HTERT RPE-1 (cell line): ENCODE measurements around the gene LAMC1.

Experiments
- in situ Hi-C: fragments of 300-500 bp; cut with MboI; formaldehyde crosslinking; loops from 4 replicates; pipeline ENCODE4 v1.14.3; 2020; ENCODE audit warnings: low sequenced_read_pairs

Gene LAMC1

DNA sequence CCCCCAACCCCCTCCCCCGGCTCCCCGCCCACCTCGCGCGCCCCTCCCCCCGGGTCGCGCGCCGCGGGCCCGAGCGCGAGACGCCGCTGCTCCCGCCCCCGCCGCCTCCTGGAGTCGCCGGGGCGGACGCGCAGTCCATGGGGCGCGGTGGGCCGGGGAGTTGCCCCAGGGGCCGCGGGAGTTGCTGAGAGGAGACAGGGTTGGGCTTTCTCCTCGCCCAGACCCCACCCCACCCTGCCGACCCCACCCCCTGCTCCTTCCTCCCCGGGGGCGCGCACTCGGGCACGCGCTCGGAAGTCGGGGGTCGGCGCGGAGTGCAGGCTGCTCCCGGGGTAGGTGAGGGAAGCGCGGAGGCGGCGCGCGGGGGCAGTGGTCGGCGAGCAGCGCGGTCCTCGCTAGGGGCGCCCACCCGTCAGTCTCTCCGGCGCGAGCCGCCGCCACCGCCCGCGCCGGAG lies at the start of gene LAMC1:
Gene LAMC1 (plus strand): TSS at position 275 of the 455 bp plus-strand sequence. CDS start 297 bp downstream, outside the sequence.
- in situ Hi-C loops, result no loop called here

DNA sequence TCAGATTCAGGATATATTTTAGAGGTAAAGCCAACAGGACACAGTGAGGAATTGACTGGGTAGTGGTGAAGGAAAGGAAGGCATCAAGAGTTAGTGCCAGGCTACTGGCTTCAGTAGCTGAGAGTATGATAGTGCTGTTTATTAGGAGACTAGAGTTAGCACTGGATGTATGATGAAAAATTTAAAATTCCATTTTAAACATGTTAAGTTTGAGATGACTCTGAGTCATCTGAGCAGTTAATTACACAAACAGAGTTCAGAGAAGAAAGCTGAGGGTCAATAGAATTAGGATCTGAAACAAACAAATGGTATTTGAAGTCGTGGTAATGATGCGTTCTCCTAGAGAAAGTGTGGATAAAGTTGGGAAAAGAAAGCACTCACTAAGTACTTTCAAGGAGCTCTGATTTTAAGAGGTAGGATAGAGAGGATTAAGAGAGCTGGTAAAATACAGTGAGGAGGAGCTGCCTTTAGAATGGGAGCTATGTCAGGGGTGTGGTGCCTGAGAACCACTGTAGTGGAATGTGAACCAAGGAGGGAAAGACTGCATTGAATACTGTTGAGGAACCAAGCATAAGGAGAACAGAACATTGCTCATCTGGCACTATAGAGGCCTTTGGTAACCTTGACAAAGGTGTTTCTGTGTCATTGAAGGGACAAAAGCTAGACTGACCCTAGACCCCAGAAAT lies 48.6 kb upstream of the LAMC1 start:
- in situ Hi-C loops, result no loop called here

DNA sequence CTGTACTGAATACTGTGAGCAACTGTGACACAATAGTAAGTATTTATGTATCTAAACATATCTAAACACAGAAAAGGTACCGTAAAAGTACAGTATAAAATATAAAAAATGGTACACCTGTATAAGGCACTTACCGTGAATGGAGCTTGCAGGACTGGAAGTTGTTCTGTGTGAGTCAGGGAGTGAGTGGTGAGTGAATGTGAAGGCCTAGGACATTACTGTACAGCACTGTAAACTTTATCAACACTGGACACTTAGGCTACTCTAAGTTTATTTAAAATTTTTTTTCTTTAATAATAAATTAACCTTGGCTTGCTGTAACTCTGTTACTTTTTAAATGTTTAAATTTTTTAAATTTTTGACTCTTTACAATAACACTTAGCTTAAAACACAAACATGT lies 45.7 kb upstream of the LAMC1 start:
- in situ Hi-C loops, result no loop called here

DNA sequence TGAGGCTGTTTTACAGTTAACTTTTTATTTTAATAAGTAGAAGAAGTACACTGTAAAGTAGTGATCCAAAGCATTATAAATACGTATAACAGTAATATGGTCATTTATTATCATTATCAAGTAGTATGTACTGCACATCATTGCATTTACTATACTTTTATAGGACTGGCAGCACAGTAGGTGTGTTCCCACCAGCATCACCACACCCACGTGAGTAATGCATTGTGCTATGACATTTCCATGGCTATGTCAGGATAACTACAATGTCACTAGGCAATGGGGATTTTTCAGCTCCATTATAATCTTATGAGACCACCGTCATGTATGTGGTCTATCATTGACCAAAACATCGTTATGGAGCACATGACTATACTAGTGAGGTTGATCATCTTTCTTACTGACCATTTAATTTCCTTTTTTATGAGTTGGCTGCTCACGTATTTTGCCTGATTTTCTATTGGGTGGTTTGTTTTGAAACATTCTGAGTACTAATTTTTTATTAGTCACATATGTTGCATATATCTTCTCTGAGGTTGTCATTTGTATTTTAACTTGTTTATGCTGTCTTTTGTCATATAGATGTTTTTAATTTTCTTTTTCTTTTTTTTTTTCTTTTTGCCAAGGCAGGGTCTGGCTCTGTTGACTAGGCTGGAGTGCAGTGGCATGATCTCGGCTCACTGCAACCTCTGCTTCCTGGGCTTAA lies 44.9 kb upstream of the LAMC1 start:
- in situ Hi-C loops, result no loop called here

DNA sequence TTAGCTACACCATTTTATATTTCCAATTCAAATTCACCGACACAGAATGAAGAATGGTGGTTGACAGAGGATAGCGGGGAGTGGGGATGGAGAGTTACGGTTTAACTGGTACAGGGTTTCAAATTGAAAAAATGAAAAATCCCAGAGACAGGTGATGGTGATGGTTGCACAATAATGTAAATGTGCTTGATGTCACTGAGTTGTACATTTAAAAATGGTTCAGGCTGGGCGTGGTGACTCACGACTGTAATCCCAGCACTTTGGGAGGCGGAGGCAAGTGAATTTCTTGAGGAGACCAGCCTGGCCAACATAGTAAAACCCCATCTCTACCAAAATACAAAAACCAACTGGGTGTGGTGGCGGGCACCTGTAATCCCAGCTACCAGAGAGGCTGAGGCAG lies 39.1 kb upstream of the LAMC1 start:
- in situ Hi-C loops, result no loop called here

DNA sequence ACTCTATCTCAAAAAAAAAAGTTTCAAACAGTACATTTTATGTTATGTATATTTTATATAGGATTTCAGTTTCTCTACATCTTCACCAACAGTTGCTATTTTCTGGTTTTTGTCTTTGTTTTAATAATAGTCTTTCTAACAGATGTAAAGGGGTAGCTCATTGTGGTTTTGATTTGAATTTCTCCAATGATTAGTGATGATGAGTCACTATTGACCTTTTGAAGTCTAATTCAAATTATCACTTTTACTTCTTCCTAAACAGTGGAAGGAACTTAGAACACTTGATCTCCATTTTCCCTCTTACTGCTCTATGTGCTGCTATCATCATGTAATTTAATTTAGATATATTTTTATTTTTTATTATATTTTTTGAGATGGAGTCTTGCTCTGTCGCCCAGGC lies 38.6 kb upstream of the LAMC1 start:
- in situ Hi-C loops, result no loop called here

DNA sequence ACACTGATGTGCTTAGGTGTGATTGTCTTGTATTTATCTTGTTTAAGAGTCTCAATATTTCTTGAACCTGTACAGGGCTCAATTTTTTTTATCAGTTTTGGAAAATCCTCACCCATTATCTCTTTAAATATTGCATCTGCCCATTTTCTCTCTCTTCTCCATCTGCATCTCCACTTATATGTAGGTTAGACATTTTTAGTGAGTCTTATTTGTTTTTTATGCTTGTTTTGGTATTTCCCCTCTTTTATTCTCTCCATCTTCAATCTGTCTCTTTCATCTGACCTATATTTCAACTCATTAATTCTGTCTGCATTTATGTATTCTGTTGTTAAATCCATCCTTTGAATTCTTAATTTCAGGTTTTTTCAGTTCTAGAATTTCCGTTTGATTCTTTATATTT lies 37.3 kb upstream of the LAMC1 start:
- in situ Hi-C loops, result no loop called here

DNA sequence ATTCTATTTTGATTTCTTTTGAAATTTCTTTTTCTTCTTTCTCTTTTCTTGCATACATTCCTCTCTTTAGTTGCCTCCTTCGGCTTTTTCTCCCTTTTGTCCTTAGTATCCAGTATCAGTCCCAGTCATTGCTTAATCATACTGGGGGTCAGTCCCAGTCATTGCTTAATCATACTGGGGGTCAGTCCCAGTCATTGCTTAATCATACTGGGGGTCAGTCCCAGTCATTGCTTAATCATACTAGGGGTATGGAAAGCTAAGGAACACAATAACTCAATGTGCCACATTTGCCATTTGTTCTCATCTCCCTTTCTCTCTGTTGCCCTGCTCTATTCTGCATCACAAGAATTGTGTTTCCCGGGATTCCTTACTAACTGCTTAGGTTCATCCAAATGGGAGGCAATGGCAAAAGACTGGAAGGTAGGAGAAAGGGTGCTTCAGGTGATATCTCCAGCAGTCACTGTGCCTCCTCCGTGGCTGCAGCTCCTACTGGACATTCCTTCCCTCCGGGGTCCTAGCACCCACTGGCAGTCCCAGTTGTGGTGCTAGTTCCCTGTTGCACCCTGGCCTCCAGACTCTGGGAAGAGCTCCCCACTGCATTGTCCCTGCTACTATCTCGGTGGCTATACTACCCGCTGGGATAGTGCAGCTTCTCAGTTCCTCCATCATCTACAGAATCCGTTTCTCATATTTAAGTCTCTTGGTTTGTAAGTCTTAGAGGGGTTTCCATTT lies 32.6 kb upstream of the LAMC1 start:
- in situ Hi-C loops, result no loop called here

DNA sequence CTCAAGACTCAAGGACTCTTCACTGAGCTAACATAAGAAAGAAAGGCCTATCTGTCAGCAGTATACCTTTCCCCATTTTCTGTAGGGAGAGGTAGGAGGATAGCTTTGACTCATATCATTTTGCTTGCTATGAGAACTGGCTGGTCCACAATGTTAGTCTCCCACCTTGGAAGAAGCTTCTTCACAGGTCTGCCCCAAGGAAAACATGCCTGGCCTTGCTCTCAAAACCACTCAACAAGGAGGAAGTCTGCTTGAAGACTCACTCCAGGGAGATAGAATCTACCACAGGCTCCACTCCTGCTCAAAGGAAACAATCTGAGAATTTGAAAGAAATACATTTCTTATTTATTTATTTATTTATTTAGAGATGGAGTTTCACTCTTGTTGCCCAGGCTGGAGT lies 29.5 kb upstream of the LAMC1 start:
- in situ Hi-C loops, result no loop called here

DNA sequence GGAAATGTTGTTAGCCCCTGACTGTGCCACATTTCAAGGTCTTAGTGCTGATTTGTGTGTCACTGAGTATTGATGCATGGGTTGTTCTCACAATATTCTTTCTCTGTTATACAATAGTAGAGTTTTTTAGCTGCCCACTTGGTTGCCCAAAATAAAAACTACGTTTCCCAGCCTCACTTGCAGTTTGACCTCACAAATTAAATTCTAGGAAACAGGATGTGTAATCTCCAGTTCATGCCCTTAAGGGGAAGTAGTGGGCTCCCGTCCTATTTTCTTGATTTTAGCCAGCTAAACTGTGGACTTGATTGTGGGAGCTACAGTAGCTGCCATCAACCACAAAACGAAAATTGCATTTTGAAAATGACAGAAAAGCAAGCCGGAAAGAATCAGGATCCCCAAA lies 27.3 kb upstream of the LAMC1 start:
- in situ Hi-C loops, result no loop called here

DNA sequence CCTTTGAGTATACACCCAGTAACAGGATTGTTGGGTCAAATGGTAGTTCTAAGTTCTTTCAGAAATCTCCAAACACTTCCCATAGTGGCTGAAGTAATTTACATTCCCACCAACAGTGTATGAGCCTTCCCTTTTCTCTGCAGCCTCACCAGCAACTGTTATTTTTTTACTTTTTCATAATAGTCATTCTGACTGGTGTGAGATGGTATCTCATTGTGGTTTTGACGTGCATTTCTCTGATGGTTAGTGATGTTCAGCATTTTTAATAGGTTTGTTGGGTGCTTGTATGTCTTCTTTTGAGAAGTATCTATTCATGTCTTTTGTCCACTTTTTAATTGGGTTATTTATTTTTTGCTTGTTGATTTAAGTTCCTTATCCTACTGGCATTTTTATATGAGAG lies 26.4 kb upstream of the LAMC1 start:
- in situ Hi-C loops, result no loop called here

DNA sequence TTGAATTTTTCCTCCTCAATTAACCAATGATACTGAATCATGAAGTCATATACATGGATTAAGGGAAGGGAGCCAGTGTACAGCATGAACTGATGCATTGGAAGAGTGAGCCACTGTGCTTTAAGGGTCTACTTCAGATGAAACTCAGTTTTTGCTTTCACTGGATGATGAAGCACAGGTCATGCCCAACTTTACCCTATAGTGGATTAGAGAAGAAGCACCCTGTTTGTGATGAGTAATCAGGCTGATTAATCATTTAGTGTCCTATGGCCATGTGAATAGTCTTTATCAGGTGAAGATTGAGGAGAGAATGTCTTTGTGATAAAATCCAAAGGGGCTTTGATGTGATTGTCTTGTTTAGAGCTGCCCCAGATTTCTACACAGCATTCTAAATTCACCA lies 24.7 kb upstream of the LAMC1 start:
- in situ Hi-C loops, result no loop called here

DNA sequence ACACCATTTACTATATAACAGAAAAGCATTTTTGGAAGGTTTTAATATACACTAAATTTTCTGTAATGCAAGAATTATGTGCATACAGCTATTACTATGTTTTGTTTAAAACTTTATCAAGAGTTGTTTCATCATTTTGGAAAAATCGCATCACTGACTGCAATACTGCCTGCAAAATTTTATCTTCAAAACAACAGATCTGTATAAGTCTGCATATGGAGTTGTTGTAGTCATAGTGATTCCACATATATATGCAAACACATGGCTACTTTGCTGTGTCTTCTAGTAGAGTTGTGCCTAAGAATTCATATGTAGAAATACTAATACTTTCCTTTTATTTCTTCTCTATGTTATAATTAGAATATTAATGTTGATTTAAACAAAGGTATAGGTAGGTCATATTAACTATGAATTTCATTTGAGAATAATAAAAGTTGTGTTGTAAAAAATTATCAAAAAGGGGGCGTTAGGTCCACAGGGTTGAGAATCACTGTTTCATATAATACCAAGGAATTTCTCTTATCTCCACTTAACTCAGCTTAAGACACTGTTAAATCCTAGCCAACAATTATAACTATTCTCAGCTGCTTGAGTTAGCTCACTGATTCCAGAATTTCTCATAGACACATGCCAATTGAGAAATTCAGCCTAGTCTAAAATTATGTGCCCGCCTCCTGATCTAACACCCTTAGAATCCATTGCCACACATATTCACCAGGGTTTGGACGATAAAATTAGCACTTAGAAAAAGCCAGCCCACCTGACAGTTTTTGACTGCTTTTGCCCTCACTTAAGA lies 22.9 kb upstream of the LAMC1 start:
- in situ Hi-C loops, result no loop called here

DNA sequence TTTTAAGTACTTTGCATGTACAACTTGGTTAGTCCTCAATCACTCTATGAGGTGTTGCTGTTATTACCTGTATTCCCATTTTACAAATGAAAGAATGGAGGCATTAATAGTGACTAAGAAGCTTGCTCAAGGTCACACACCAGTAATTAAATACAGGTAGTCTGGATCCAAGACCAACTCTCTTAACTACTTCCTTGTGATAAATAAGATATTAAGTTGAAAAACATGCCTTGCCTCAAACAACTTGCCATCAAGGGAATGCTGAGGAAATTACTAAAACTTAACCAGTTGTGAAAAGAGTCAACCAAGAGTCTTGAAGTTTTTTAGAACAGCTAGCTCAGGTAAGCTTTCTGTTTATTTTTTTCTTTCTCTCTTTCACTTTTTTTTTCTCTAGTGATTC lies 21.0 kb upstream of the LAMC1 start:
- in situ Hi-C loops, result no loop called here

DNA sequence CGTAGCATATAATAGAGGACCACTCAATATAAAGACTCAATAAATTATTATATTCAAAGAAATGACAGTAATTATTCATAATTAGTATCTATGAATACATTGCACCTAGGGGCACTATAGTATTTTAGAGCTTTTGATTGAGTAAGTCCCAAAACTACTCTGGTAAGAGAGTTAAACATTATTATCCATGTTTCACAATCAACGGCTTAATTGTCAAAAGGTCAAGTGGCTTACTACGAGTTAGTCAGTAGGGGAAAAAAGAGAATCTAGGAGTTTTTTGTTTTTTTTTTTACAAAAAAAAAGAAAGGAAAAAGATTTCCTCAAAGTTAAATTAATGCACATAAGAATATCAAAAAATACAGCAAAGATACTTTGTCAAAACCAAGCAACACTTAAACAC lies 20.4 kb upstream of the LAMC1 start:
- in situ Hi-C loops, result no loop called here

DNA sequence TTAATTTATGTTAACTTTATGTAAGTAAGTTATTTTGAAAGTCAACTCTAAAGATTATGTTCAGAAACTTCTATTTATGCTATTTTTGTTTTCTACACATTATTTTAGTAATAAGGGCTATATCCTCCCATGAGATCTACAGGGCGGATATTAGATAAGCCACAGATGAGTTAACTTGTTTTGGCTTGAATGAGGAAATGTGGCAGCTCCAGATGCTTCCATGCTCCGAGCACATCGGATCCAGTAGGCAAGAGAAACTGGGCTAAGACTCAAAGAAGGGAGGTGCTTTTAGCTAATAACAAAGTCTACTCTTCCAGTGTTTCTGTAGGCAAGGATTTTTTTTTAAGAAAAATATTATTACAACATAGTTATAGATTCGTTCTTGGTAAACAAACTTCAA lies 20.0 kb upstream of the LAMC1 start:
- in situ Hi-C loops, result no loop called here

DNA sequence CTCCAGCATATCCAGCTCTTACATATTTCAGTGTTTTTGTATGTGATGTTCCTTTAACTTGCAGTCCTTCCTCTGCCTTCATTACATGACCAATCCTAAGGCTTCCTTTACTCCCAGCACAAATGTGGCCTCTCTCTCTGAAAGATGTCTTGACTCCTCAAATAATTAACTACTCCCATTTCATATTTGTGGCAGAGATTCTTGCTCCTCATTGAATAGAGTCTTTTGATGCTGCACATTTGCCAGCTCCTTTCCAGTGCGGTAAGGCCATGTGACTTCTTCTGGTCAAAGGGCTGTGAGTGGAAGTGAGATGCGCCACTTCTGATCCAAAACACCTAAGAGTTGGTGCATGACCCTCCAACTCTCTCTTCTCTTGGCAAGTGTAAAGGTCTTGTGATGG lies 19.1 kb upstream of the LAMC1 start:
- in situ Hi-C loops, result no loop called here

DNA sequence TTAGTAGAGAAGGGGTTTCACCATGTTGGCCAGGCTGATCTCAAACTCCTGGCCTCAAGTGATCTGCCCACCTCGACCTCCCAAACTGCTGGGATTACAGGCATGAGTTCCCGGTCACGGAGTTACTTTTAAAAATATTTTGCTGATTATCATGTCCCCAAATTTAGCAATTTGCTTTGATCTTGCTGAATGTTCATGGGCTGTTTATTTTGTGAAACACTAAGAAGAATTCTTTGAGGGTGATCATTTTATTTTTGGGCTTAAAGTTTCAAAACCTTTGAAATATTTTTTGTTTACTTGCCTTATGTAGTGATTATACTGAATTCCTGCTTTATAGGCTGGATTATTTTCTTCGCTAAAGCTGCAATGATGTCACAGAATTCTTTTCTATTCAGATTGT lies 11.4 kb upstream of the LAMC1 start:
- in situ Hi-C loops, result no loop called here

DNA sequence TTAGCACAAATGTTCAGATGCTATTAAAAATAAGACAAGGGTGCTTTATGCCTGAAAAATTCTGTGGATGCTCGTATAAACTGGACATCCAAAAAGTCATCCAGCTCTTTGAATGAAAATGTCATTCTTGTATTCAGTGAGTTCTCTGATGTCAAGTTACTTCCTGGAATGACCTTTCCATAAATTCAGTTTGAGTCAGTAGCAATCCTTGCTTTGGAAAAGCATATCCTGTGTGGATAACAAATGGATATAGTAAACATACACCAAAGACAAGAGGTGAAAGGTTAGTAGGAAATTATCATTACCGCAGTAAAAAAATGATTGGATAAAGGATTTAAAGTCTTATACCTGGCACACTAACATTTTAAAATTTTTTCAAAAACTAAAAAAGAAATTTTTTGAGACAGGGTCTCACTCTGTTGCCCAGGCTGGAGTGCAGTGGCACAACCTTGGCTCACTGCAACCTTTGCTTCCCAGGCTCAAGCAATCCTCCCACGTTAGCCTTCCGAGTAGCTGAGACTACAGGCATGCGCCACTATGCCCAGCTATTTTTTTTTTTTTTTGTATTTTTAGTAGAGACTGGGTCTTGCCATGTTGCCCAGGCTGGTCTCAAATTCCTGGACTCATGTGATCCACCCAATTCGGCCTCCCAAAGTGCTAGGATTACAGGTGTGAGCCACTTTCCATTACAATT lies 10.8 kb upstream of the LAMC1 start:
- in situ Hi-C loops, result no loop called here

DNA sequence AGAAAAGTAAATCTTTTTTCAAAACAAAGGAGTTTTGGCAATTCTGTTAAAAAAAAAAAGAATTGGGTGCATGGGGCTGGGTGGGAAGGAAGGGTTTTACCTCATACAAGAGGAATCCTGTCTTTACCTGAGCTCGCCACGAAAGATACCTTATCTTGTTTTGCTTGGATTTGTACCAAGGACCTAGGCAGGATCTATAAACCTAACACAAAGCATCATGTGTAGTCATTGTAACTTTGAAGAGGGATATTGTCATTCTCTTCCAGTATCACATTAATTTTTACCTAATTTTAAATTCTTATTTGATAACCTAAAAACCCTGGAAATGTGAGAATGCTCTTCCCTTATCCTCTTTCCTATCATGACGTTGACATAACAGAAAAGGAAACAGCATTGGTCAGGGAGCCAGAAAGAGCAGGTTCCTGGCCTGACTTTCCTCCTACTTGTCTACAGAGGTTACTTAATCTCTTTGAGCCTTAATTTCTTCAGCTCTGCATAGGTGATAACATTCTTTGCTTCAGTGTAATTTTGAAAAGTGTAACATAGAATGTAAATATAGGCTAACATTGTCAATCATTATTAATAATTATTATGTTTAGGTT lies 4.0 kb upstream of the LAMC1 start:
- in situ Hi-C loops, result no loop called here
